NT2/D1 (cell line): ENCODE results near the gene BIN2.
"Not testable (repeated sequence)": the region's sequence is repeated elsewhere in the genome, so short reads cannot be mapped to it uniquely, and the experiment has no call there.

Experiments
- DNase-seq: peaks from one replicate; pipeline ENCODE4 v3.0.0-alpha.2; 2011; ENCODE audit warnings: low read depth, low spot score
- H3K27me3 ChIP-seq: 2 replicates; pipeline ENCODE4 v1.6.0; 2011; ENCODE audit warnings: mild to moderate bottlenecking; ENCODE audit not compliant: insufficient read length, insufficient read depth
- H3K36me3 ChIP-seq: 2 replicates; pipeline ENCODE4 v1.6.1; 2011; ENCODE audit warnings: mild to moderate bottlenecking, low read length, mixed read lengths; ENCODE audit not compliant: insufficient read depth, insufficient read length
- H3K4me1 ChIP-seq: 2 replicates; pipeline ENCODE4 v1.5.1; 2011; ENCODE audit not compliant: insufficient read depth, insufficient read length
- H3K4me3 ChIP-seq: 2 replicates; pipeline ENCODE4 v1.5.1; 2011; ENCODE audit warnings: low read depth; ENCODE audit not compliant: insufficient read length
- H3K9ac ChIP-seq: 2 replicates; pipeline ENCODE4 v1.6.0; 2011; ENCODE audit warnings: low read depth; ENCODE audit not compliant: insufficient read length
- H3K9me3 ChIP-seq: 2 replicates; pipeline ENCODE4 v1.5.1; 2011; ENCODE audit warnings: mild to moderate bottlenecking, low read length; ENCODE audit not compliant: insufficient read depth
- SUZ12 ChIP-seq: IDR thresholded peaks from 2 replicates; pipeline ENCODE4 v1.6.1; 2011; ENCODE audit not compliant: insufficient read length, insufficient read depth; ENCODE audit errors: extremely low read depth
- YY1 ChIP-seq: IDR thresholded peaks from 2 replicates; pipeline ENCODE4 v1.6.1; 2011; ENCODE audit not compliant: insufficient read length, insufficient read depth
- ZNF274 ChIP-seq: IDR thresholded peaks from 2 replicates; pipeline ENCODE4 v1.6.1; 2011; ENCODE audit warnings: mild to moderate bottlenecking, low read depth, low read length

BIN2 gene

GRCh38 chr12:51295651-51296050 is 28.3 kb downstream of the BIN2 start:
- H3K9ac ChIP-seq, result no peak overlapping the region
- no peak for DNase-seq
- no peaks in the 10 kb centered on the region for H3K36me3 ChIP-seq
- no peaks in the 10 kb centered on the region for H3K27me3 ChIP-seq
- no peak for TF ChIP-seq ZNF274
- TF ChIP-seq SUZ12, result no peak
- TF ChIP-seq YY1, result no peak
- H3K9me3 ChIP-seq, result no peaks in the 10 kb centered on the region
- peaks cover 2% of the 10 kb centered on the region for H3K4me1 ChIP-seq
- no peak overlapping the region for H3K4me3 ChIP-seq

- not testable (repeated sequence) for H3K4me3 ChIP-seq, H3K36me3 ChIP-seq, DNase-seq, H3K9ac ChIP-seq, H3K4me1 ChIP-seq, H3K27me3 ChIP-seq, H3K9me3 ChIP-seq
Observed at GRCh38 chr12:51294097-51294496, 29.9 kb downstream of the BIN2 start.

GRCh38 chr12:51293696-51294095 is 30.3 kb downstream of the BIN2 start:
- TF ChIP-seq SUZ12, result no peak
- no peak for TF ChIP-seq ZNF274
- no peak for TF ChIP-seq YY1
- Histone ChIP-seq H3K4me1 (no peaks in the 10 kb centered on the region), H3K9me3 (no peaks in the 10 kb centered on the region), H3K36me3 (no peaks in the 10 kb centered on the region), H3K9ac (no peak overlapping the region), H3K4me3 (no peak overlapping the region), H3K27me3 (no peaks in the 10 kb centered on the region)
- DNase-seq, result no peak

- not testable (repeated sequence) for H3K4me1 ChIP-seq, DNase-seq, H3K27me3 ChIP-seq, H3K36me3 ChIP-seq, H3K9ac ChIP-seq, H3K9me3 ChIP-seq, H3K4me3 ChIP-seq
Observed at GRCh38 chr12:51291603-51292513, 32.1 kb downstream of the BIN2 start.

- H3K9ac ChIP-seq, result no peak overlapping the region
- H3K9me3 ChIP-seq, result no peaks in the 10 kb centered on the region
- TF ChIP-seq ZNF274 (no peak), SUZ12 (no peak), YY1 (no peak)
- H3K4me3 ChIP-seq, result no peak overlapping the region
- H3K4me1 ChIP-seq, result no peaks in the 10 kb centered on the region
- no peaks in the 10 kb centered on the region for H3K27me3 ChIP-seq
- no peak for DNase-seq
- no peaks in the 10 kb centered on the region for H3K36me3 ChIP-seq
Observed at GRCh38 chr12:51285843-51286242, 38.1 kb downstream of the BIN2 start.

GRCh38 chr12:51281202-51281924 is 42.6 kb downstream of the BIN2 start:
- H3K4me1 ChIP-seq, result no peaks in the 10 kb centered on the region
- no peak for DNase-seq
- H3K9ac ChIP-seq, result no peak overlapping the region
- H3K36me3 ChIP-seq, result no peaks in the 10 kb centered on the region
- no peaks in the 10 kb centered on the region for H3K9me3 ChIP-seq
- TF ChIP-seq YY1 (no peak), SUZ12 (no peak), ZNF274 (no peak)
- no peaks in the 10 kb centered on the region for H3K27me3 ChIP-seq
- H3K4me3 ChIP-seq, result no peak overlapping the region

- no peaks in the 10 kb centered on the region for H3K27me3 ChIP-seq
- no peak overlapping the region for H3K4me3 ChIP-seq
- no peaks in the 10 kb centered on the region for H3K4me1 ChIP-seq
- no peak for DNase-seq
- H3K9me3 ChIP-seq, result no peaks in the 10 kb centered on the region
- H3K36me3 ChIP-seq, result no peaks in the 10 kb centered on the region
- TF ChIP-seq YY1 (no peak), SUZ12 (no peak), ZNF274 (no peak)
- no peak overlapping the region for H3K9ac ChIP-seq
Observed at GRCh38 chr12:51275088-51275487, 48.9 kb downstream of the BIN2 start.

GRCh38 chr12:51272810-51273209 is 51.2 kb downstream of the BIN2 start:
- H3K9me3 ChIP-seq, H3K36me3 ChIP-seq, H3K4me3 ChIP-seq, H3K27me3 ChIP-seq, H3K4me1 ChIP-seq, DNase-seq, H3K9ac ChIP-seq: not testable (repeated sequence)
